ENCODE measurements around the gene ARL13B.

- no peak for TF ChIP-seq POLR2A (IDR thresholded peaks at IDR 0.05)
- TF ChIP-seq CTCF (IDR thresholded peaks at IDR 0.05 in 4 of 5, conservative IDR thresholded peaks at IDR 0.05 in 1 of 5) = no peak
Observed at GRCh38 chr3:94001191-94001590, 21.2 kb downstream of the ARL13B start.

Data from gastrocnemius medialis (tissue), 4 donors.